GM21381 (cell line): Measurements from ENCODE around the gene FGFRL1.
A peak's percentile ranks its signal among the peaks of the same experiment; 100 is the strongest.

Source experiments
- ATAC-seq: cut with Tn5 transposase; IDR thresholded peaks from one replicate; pipeline ENCODE4 v1.9.1; 2021; ENCODE audit warnings: mild to moderate bottlenecking, moderate library complexity; ENCODE audit not compliant: unreplicated experiment

Gene FGFRL1

DNA sequence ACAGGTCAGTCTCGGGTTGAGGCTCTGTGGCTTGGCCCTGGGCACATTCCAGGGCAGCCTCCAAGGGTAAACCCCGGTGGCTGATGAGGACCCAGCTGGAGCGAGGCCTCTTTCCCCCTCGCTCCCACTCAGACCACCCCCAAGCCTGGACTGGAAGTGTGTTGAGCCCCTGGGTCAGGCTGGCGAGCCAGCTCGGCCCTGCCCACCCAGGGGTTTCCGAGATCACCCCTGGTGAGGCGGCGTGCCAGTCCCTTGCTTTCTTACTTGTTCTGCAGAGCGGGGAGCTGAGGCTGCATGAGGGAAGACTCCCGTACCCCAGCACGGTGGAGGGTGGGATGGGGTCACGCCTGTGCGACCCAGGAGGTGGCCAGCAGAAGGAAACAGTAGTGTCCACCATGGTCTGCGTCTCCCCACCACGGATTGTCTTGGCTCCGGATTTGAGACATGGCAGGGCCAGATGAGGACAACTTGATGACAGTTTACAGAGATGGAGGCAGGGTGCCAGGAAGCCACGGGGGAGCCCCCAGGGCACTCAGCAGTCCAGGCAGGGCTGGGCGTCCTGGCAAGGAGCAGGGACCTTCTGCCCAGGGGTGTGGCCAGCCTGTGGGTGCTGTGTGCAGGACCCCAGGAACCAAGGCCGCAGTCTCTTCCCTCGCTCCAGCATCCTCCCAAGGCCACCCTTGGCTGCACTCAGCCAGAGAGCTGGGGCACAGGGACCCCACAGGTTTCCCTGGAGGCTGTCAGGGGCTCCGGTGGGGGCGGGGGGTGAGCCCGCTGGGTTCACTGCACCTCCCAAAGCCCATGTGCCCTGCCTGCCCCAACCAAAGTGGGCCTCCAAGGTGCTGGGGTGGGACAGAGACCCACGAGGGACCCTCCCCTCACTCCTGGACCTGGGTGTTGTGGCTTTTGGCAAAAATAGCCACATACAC, 6.6 kb upstream of the FGFRL1 start:
- ATAC-seq = no peak

- no peak for ATAC-seq
These were observed 4.6 kb upstream of the FGFRL1 start for GRCh38 chr4:1006856-1007255.

GRCh38 chr4:1008840-1009541, 2.4 kb upstream of the FGFRL1 start:
- ATAC-seq = peak; percentile 1

DNA sequence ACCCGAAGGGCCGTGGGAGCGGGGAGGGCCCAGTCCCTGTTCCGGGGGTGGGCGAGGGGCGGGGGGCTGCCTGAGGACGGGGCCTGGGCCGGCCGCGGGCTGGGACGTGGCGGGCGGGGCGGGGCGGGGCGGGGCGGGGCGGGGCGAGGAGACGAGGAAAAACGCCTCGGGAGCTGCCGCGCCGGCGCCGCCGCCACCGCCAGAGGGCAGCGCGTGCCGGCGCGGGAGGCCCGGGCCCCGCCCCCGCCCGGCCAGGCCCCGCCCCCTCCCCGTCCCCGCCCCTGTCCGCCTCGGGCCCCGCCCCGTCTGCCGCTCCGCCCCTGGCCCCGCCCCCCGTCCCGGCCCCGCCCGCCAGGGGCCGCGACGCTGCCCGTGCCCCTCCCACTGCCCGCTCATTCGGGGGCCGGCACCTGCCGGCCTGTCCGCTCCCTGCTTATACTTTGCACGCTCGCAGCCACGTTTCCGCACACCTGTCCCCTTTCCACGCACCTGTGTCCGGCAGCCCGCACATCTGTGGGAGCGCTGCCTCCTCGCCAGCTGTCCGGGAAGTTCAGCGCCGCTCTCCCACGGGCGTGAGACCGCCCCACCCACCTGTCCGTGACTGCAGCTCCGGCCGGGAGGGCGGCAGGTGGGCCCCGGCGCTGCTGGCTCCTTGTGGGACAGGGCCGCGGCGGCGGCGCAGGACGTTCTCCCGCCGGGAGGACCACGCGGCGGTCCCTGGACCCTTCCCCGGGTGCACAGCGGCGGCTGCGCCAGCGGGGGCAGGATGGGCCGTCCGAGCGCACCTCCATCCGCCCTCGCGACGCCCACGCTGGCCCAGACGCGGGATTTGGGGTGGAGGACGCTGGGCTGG, 1.7 kb upstream of the FGFRL1 start:
- ATAC-seq = peak; percentile 51

DNA sequence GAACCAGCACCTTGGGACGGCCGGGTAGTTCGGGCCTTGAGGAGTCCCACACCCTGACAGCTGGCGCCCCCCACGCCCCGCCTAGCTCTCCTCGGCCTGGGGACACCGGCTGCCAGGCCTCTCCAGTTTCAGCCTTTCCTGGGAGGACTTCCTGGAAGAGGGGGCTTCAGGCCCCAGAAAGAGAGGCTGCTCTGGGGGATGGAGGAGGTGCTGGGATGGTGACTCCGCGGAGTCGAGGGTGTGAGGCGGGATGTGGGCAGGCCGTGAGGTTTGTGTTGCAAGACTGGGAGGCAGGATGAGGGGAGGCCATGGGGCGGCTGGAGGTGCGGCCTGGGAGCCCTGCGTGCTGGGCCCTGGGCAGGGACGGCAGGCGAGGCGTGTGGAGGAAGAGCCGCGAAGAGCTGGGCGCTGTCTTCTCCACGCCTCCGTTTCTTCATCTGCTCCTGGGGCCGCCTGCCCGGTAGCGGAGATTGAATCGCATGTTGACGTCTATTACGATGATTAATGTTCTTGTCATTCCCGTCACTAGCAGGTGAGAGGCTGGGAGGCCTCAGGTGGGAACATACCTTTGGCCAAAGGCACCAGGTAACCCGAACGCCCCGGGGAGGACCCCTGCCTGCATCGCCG, 918 bp upstream of the FGFRL1 start:
- ATAC-seq = no peak

DNA sequence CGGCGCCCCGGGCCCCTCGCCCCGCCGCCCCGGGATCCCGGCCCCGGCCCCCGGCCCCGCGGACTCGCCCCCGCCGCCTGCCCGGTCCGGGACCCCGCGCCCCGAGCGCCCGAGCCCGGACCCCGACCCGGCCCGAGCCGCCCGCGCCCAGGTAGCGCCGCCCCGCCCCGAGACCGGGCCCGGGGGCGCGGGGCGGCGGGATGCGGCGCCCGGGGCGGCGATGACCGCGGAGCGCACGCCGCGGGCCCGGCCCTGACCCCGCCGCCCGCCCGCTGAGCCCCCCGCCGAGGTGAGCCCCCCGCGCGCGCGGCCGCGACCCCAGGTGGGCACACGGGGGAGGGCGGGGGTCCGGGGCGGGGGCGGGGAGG, 224 bp downstream of the FGFRL1 start:
- peak; percentile 2 for ATAC-seq

GRCh38 chr4:1012034-1012739, 761 bp downstream of the FGFRL1 start:
- no peak for ATAC-seq

DNA sequence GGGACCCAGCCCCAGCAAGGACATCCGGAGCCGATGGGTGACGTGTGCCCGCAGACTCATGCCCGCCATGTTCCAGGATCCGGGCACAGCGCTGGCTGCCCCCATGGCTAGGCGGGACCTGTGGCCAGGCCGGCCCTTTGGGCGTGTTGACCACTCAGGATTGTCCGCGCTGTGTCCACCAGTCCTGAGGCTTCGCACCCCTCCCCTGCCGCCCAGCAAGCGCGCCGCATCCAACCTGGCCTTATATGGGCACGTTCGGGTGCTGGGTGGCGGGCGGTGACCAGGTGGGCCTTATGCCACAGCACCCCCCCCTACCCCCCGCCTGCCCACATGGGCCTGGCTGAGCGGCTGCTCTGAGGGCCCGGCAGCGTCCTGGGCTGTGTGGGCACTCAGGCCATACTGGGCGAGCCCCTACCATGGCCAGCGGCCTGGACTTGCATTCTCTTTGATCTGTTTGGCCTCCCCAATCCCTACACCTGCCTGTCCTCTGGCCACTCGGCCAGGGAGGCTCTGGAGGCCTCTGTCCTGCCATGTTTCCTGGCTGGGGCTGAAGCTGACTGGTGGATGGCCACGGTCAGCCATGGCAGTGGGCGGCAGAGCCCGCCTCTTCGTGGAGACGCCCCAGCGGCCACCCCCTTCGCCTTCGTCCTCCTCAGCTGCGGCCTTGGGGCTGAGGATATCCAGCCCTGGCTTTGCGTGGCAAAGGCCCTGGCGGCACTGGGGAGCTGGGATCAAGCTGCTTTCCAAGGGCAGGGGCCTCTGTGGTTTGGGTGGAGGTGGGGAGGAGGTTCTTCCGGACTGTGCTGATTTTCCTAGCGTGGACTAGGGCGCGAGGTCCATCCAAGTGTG, 2.0 kb downstream of the FGFRL1 start:
- ATAC-seq = no peak

DNA sequence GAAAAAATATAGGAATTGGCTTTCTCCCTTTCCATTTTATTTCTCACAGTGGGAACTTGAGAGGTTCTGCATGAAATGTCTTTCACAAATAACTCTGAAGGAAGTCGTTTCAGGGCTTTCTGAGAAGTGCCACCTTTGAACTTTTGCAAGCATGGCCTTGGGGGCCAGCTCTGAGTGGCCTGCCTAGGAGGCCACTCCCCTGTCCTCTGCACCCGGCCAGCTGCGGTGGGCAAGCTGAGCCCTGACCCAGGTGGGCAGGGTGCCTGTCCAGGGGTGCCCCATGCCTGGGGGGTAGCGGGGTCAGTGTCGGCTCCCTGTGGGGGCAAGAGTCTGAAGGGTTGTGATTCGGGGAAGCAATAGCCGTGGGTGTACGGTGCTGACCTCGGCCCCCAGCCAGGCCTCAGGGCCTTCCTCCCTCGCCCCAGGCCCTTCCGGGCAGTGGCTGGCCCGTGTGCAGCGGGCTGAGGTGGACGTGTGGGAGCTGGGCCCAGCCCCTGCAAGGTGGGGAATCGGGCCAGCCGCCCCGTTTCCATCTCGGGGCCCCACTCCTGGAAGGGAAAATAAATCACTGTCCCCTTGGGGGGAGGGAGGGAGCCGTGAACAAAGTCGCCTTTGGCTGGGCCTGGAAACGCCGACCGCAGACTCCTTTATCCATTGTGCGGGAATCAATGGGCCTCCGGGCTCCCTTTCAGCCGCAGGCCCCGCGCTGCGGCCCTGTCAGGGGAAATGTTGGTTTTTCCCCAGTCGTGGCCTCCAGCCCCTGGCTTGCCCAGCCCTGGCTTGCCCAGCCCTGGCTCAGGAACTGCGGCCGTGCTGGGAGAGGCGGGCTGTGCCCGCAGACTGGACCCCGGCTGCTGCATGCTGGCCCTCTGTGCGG, 3.1 kb downstream of the FGFRL1 start:
- ATAC-seq = no peak

DNA sequence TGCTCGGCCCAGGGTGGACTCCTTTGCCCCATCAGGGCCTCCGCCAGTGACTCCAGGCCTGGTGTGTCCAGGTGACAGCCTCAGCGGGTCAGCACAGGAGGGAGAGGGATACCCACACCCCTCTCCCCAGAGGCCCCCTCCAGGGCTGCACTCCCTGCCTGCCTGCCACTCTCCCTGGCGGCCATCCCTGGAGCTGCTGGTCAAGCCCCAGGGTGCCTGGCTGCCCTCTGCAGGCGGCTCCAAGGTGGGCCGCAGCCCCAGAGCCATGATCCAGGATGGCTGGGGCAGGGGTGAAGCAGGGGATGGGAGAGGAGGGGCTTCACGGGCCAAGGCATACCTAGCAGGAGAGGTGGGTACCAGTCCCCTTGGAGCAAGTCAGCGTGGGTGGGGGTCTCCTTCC, 3.8 kb downstream of the FGFRL1 start:
- ATAC-seq = no peak

DNA sequence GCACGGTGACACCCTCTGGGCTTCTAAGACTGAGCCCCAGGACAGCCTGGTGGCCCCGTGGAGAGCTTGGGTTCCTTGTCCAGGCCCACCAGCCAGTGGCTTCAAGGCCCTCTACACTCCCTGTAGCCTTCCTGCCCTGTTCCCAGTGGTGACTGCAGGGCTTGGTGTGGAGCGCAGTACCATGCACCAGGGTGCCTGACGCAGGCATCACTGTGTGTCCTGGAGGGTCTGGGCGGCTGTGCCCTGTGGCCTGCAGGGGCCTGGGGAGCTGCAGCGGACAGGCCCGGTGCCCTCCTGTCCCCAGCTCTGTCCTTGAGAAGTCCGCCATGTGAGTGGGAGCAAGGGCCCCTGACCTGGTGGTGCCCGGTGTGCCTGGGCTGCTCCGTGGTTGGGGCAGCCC, 4.3 kb downstream of the FGFRL1 start:
- ATAC-seq = no peak

DNA sequence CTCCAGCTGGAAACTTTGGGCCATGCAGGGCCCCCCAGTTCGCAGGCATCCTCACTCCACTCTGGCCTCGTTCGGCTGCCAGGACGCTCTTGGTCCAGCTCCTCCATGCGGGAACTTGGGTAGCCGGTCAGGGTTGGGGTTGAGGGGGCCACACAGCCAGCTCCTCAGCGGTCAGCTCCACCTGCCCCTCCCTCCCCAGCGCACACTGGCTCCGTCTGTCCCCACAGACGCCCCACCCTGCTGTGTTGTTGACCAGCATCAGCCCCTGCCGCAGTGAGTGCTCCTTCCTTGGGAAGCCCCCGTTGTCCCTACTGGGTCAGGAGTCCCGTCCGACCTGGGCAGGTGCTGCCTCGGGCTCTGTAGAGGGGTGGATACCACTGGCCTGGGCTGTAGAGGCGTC, 5.8 kb downstream of the FGFRL1 start:
- no peak for ATAC-seq

DNA sequence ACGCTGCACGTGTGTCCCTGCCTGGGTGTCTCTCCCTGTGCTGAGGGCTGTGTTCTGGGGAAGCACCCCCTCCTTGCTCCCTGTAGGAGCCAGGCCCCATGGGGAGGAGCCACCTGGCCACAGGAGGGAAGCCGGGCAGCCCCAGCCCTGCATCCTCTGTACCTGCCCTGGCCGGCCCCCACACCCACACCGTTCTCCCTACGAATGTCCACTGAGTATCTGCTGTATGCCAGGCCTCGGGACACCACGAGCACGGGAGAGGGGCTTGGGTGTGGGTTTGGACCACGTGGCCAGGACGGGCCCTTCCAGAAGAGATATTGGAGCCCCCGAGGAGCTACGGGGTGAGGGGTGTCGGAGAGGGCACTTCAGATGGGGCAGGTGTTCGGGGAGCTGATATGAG, 6.3 kb downstream of the FGFRL1 start:
- ATAC-seq = no peak

GRCh38 chr4:1018147-1019020, 7.0 kb downstream of the FGFRL1 start:
- no peak for ATAC-seq

DNA sequence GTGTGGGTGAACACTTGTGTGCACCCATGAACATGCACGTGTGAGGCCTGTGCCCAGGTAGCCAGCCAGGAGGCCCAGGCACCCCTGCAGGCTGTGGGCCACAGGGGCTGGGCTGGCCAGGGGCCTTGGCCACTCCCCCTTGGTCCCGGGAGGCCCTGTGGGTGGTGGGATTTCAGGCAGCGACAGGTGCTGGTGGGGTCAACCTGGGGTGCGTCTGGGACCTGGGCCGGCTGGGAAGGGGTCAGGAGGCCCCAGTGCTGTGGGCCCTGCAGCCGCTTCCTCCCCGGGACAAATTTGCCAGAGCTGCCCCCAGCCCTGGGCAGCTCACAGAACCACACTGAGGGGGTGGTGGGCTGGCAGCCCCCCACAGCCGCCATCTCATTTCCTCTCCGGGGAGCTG, 7.9 kb downstream of the FGFRL1 start:
- no peak for ATAC-seq

DNA sequence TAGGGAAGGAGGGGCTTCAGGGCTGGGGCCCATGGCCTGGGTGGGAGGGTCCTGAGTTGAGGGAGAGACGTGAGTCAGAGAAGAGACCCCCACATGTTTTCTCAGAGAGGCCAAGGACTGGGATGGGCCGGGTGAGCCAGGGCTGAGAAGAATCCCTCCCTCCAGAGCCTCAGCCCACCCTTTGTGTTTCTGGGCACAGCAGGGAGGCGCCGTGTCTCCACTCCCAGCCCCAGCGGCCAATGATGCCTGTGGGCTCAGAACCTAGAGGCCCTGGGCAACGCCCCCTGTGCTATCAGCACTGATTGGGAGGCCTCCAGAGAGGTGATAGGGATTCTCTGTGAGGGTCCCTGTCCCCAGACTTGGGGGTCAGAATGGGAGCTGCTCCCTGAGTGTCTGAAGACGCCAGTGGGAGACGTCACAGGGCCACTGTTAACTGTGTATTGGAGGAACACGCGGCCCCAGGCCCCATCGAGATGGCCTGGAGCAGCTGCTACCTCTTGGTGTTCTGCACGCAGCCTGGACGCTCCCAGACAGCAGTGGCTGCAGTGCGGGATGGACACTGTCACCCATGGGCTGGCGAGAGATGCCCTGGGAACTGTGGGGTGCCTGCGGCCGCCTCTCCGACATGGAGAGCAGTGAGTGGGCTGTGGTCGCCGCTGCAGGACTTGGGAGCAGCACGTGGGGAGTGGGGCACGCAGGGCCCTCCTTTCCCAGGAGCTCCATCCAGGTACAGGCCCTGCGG, 8.5 kb downstream of the FGFRL1 start:
- no peak for ATAC-seq
